Measurements from ENCODE around the gene CEP192.
"Not testable (repeated sequence)": the region's sequence is repeated elsewhere in the genome, so short reads cannot be mapped to it uniquely, and the experiment has no call there.

CEP192 gene, protein sequence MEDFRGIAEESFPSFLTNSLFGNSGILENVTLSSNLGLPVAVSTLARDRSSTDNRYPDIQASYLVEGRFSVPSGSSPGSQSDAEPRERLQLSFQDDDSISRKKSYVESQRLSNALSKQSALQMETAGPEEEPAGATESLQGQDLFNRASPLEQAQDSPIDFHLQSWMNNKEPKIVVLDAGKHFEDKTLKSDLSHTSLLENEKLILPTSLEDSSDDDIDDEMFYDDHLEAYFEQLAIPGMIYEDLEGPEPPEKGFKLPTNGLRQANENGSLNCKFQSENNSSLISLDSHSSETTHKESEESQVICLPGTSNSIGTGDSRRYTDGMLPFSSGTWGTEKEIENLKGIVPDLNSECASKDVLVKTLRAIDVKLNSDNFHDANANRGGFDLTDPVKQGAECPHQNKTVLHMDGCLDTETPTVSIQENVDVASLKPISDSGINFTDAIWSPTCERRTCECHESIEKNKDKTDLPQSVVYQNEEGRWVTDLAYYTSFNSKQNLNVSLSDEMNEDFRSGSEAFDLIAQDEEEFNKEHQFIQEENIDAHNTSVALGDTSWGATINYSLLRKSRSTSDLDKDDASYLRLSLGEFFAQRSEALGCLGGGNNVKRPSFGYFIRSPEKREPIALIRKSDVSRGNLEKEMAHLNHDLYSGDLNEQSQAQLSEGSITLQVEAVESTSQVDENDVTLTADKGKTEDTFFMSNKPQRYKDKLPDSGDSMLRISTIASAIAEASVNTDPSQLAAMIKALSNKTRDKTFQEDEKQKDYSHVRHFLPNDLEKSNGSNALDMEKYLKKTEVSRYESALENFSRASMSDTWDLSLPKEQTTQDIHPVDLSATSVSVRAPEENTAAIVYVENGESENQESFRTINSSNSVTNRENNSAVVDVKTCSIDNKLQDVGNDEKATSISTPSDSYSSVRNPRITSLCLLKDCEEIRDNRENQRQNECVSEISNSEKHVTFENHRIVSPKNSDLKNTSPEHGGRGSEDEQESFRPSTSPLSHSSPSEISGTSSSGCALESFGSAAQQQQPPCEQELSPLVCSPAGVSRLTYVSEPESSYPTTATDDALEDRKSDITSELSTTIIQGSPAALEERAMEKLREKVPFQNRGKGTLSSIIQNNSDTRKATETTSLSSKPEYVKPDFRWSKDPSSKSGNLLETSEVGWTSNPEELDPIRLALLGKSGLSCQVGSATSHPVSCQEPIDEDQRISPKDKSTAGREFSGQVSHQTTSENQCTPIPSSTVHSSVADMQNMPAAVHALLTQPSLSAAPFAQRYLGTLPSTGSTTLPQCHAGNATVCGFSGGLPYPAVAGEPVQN (N-terminal part only)

DNA sequence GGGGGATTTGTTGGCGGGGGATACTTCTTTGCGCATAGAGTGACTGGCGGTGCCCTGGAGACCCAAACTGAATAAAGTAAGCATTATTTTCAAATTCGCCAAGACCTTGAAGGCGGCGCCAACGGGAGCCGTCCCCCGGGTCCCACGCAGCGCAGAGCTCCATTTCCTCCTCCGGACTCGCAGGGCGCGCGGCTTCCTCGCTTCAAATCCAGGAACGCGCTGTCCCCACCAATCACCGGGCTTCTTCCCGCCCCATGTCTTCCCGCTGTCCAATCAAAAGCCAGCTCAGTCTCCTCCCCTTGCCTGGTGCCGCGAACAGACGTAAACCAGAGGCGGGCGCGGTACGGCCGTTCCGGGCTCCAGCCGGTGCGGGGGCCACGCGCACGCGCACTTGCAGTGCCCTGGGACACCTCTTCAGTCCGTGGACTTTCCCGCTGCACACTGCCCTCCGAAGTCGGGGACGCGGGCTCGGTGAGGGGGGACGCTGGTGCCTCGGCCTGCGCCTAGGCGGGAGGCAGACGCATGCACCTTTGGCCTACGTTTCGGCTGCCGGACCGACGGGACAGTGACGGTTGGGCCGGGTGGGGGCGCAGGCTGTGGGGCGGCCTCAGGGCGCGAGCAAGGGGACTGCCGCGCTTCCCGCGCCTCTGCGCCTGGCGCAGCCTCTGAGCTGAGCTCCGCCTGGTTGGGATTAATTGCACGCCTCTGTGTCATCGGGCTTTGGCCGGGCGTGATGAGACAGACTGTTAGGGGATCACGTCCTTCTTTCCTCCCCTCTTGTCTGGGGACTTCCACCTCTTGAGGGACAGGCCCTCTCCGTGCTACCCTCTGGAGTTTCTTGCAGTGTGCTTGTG, at the start of gene CEP192:
Gene CEP192, plus strand, starts transcription at position 396 of the 854 bp plus-strand sequence. CDS start 8,063 bp downstream, outside the sequence.
- DNase-seq (ENCODE audit: extremely low read depth in 1 of 2, low read depth in 1 of 2) = peak; percentile 95

DNA sequence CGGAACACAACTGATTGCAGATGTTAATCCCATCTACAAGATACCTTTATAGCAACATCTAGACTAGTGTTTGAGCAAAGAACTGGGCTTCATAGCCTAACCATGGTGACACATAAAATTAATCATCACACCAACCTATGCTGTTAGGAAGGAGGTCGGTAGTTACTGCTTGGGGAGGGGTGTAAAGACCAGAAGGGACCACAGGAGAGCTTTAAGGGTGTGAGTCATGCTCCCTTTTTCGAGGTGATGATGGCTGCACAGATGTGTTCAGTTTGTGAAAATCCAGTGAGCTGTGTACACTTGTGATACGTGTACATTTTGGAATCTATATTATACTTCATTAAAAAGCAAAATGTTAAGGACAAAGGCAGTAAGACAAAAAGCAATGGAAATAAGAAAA, 47.9 kb upstream of the CEP192 start:
- DNase-seq (ENCODE audit: extremely low read depth in 1 of 2, low read depth in 1 of 2) = no peak

DNA sequence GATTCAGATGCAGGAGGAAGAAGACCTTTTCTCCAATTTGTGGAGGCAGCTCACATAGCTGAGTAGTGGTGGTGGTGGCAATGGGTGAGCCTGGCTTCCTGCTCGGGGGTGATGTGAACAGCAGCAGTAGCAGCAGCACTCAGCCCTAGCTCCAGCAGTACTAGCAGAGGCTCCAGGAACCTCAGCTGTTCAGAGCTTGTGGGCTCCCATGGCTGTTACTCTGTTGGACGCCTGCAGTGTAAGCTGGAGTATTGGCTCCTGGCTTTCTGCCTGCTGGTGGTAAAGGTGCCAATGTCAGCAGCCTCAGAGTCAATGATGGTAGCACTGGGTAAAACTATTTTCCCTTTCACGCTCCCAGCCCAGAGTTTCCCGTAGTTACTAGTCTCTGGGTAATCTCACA, 46.5 kb upstream of the CEP192 start:
- DNase-seq (ENCODE audit: extremely low read depth in 1 of 2, low read depth in 1 of 2) = no peak

DNA sequence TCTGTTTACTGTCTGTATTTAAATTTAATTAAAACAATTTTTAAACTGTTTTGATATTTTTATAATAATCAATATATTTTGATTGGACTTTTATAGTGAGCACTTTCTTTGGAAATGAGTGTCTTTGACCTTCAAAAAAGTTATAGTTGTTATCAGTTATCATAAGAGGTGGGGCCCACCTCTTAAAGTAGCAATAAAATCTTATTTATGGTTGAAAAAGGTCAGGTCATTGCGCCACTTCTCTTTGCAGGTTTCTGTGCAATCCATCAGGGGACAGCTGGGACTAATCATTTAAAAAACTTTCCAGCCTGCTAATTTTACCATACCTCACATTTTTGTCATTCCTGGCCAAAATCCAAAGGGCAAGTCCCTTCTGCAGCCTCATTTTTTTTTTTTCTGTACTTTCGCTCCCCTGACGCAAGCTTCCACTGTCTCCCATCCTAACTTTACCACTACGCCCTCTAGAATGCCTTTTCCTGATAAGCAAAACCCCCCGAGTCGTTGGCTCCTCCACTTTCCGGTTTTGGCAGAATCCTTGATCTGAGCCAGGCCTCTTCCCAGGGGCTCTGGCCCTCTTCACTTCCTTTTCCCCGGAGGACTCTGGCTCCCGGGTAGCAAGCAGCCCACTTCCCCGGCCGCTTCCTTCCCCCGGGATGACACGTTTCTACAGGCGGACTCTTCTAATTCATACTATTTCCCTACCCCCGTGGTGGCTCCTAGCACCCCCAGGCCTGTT, 44.4 kb upstream of the CEP192 start:
- no peak for DNase-seq (ENCODE audit: extremely low read depth in 1 of 2, low read depth in 1 of 2)

DNA sequence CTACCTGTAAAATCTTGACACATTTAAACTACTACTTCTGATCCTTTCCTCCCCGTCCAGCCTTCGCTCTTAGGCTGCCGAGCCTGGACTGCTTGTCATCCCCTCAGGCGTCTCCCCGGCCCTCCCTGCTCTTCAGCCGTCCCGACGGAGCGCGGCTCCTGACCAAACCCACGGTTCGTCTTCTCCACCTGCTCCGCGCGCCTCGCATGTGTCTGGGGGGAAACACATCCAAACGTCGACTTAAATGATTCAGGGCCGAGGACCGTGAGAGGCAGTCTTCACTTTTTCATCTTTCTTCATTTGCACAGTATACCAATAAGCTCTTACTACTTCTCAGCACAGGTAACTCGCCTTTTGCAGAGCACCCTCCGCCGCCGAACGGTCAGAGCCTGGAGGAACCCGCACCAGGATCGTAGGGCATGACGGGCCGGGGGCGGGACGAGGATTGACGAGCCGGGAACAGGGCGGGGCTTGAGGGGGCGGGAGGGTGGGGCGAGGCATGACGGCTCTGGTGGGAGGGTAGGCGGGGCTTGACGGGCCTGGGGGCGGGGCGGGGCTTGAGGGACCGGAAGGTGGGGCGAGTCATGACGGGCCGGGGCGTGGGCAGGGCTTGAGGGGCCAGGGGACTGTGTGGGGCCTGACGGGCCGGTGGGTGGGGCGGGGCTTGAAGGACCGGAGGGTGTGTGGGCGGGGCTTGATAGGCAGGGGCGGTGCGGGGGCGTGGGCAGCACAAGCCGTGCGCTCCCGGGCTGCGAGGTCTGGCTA, 43.7 kb upstream of the CEP192 start, which contains the start of gene SEH1L:
Gene SEH1L, plus strand, starts transcription at position 727 of the 765 bp plus-strand sequence. CDS start 111 bp downstream, outside the sequence.
- DNase-seq (ENCODE audit: extremely low read depth in 1 of 2, low read depth in 1 of 2) = peak; percentile 98 to 99

DNA sequence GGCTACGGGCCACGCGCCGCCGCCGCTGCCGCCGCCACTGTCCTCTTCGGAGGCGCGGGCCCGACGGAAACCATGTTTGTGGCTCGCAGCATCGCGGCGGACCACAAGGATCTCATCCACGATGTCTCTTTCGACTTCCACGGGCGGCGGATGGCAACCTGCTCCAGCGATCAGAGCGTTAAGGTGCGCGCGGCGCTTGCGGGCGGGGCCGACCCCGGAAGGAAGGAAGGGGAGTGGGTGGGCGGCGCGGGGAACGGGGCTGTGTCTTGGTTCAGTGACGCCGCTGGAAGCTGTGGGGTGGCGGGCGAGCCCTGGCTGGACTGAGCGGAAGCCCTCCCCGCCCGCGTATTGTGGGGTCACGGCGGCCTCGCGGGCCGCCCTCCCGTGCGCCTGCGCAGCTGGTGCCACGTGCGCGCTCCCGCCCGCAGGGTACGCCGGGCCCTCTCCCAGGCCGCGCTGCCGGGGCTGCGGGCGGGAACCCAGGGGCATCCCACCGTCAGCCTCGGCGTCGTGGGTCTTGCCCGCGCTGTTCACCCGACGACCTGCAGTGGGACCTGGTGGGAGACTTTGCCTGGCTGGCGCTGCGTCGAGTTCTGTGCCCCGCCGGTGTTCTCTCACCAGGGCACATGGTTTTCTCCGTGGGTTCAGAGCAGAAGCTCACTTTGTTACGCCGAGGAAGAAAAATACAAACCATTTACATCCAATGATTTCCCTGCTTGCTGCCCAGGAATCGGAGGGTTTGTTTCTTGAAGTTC, 42.9 kb upstream of the CEP192 start:
- DNase-seq (ENCODE audit: extremely low read depth in 1 of 2, low read depth in 1 of 2) = peak; percentile 98 to 99

DNA sequence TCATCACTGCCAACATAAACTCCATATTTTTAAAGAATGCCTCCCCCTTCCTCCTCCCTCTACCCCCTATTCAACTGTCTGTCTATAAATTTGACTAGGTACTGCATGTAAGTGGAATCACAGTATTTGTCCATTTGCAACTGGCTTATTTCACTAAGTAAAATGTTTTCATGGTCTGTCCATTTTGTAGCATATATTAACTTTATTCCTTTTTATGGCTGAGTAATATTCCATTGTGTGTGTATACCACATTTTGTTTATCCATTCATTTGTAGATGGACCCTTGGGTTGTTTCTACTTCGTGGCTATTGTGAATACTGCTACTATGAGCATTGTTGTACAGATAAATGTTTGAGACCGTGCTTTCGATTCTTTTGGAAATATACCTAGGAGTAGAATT, 32.7 kb upstream of the CEP192 start:
- DNase-seq (ENCODE audit: extremely low read depth in 1 of 2, low read depth in 1 of 2) = no peak

DNA sequence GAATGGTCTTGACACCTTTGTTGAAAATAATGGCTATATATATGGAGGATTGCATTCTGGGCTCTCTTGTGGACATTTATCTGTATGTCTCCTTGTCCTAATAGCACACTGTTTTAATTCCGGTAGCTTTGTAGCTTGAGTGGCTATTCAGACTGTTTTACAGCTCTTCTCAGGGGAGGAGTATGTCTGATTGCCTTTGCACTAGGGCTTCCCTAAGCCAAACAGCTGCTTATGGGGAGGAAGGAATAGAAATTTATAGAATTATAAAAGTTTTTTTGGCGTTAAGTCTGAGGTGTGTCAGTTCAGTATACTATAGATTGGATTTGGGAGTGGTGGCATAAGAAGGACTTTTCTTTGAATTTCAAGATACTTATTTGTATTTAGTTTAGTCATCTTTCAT, 30.8 kb upstream of the CEP192 start:
- DNase-seq (ENCODE audit: extremely low read depth in 1 of 2, low read depth in 1 of 2) = no peak

DNA sequence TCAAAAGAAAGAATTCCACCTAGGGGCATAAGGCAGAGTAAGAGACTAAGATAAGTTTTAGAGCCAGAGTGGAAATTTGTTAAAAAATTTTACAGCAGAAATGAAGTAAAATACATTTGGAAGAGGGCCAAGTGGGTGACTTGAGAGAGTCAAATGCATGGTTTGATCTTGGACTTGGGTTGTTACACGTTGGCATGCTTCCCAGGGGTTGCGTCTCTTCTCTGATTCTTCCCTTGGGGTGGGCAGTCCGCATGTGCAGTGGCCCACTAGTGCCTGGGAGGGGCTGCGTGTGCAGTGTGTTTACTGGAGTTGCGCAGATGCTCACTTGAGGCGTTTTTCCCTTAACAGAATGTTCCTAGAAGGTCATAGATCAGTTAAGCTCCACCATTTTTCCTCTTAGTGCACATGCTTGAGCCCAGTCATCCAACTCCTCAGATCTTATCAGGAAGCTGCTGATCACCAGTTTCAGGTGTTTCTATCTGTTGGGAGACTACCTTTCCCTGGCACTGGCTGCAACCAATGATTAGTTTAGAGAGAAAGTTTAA, 30.2 kb upstream of the CEP192 start:
- DNase-seq (ENCODE audit: extremely low read depth in 1 of 2, low read depth in 1 of 2) = no peak

DNA sequence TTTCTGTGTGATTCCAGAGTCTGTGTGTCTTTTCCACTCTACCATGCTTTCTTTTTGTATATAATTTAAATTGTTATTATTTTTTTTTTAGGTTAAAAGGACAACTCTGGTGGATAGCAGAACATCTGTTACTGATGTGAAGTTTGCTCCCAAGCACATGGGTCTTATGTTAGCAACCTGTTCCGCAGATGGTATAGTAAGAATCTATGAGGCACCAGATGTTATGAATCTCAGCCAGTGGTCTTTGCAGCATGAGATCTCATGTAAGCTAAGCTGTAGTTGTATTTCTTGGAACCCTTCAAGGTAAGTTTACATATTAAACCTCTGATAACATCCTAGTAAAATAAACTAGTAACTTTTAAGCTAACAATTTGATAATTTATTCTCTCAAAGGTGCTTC, 28.1 kb upstream of the CEP192 start:
- DNase-seq (ENCODE audit: extremely low read depth in 1 of 2, low read depth in 1 of 2) = no peak

DNA sequence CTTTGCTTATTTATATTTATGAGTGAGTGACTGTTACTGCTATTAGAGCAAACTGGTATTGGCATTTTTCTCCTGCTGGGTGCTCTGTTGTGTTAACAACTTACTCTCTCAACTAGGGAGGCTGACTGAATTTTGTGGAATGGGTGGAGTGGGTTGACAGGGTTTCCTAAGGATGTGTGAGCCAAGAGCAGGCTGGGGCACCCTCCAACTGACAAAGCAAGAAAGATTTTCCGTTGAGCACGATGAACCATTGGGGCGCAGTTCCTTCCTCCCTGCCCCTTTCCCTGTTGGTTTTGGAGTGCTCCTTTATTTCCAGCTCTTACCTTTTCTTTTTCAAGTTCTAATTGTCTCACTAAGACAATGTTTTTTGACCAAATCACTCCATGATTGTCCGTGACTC, 23.0 kb upstream of the CEP192 start:
- no peak for DNase-seq (ENCODE audit: extremely low read depth in 1 of 2, low read depth in 1 of 2)

DNA sequence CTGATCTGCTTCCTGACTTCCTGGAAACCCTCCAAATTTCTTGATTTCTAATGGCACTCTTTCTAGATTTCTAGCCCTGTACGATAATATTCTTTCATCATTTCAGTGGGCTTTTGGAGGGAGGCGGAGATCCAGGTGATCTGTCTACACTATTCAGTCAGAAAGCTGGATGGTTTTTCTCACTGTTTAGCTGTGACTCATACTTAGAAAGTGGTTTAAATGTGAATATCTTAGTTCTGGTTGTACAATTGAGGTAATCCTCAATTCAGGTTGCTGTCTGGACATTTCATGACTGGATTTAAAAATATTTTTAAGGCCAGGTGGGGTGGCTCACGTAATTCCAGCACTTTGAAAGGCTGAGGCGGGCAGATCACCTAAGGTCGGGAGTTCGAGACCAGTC, 22.5 kb upstream of the CEP192 start:
- no peak for DNase-seq (ENCODE audit: extremely low read depth in 1 of 2, low read depth in 1 of 2)

DNA sequence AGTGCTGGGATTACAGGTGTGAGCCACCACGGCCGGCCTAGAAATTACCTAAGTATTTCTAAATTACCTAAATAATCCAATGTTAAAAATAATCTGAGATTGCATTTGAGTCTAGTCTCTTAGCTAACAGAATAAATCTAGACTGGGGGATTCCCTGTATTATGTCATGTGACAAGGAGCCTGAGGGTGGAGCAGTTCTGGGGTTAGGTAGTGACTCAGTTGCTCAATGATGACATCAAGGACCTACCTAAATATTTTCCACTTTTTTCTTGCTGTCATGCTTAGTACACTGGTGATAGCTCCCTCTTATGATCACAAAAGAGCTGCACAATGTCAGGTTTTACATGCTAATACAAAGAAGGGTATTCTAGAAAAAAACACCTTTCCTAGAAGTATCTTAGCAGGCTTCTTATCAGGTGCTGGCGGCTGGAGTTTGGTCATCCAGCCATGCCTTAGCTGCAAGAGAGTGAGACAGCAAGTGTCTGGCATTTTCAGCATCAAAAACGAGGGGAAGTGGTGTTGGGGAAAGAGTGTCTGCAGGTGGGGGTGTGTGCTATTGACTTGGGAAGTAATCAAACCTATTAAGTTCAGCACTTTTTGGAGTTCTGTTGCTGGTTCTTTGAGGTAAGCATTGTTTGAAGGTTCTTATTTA, 17.5 kb upstream of the CEP192 start:
- no peak for DNase-seq (ENCODE audit: extremely low read depth in 1 of 2, low read depth in 1 of 2)

DNA sequence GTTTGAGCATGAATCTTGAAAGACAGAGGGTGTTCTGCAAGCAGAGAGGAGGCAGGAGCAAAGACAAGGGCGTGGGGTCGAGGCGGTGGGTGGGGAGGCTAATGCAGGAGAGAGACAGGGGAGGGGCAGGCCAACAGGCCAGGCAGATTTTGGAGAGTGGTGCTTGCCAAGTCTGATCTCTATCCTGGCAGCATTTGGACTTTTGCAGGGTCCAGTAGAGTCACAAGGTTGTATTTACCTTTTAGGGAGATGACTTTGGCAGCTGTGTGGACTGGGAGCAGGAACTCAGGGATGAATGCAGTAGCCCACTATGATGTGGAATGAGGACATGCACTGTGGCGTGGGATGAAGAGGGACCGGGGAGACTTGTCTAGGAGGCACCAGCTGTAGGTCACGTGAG, 15.7 kb upstream of the CEP192 start:
- DNase-seq (ENCODE audit: extremely low read depth in 1 of 2, low read depth in 1 of 2) = no peak

DNA sequence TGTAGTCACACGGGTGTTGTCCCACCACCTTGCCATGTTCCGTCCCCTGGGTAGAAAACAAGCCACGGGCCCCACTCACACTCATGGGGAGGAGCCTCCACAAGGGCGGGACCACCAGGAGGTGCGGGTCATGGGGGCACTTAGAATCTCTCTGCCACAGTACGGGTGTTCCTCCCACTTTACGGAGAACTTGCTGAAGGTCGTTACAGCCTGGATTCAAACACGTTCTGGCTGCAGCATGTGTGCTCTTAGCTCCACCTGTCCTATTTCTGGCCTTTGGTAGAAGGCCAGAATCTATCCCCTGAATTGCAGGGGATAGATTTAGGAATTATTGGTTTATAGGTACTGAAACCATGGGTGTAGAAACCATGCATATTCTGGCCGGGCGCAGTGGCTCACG, 14.9 kb upstream of the CEP192 start:
- no peak for DNase-seq (ENCODE audit: extremely low read depth in 1 of 2, low read depth in 1 of 2)

DNA sequence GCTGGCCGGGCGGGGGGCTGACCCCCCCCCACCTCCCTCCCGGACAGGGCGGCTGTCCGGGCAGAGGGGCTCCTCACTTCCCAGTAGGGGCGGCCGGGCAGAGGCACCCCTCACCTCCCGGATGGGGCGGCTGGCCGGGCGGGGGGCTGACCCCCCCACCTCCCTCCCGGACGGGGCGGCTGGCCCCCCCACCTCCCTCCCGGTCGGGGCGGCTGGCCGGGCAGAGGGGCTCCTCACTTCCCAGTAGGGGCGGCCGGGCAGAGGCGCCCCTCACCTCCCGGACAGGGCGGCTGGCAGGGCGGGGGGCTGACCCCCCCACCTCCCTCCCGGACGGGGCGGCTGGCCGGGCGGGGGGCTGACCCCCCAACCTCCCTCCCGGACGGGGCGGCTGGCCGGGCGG, 11.1 kb upstream of the CEP192 start:
- DNase-seq (ENCODE audit: extremely low read depth in 1 of 2, low read depth in 1 of 2) = not testable (repeated sequence)
